GM18951 (cell line): Measurements from ENCODE around the gene TMED7.
"Not testable (repeated sequence)": the region's sequence is repeated elsewhere in the genome, so short reads cannot be mapped to it uniquely, and the experiment has no call there.

ENCODE experiments used
- POLR2A ChIP-seq: IDR thresholded peaks from 4 replicates; pipeline ENCODE4 v1.6.1; 2011; ENCODE audit warnings: mild to moderate bottlenecking; ENCODE audit not compliant: insufficient read length, insufficient read depth; ENCODE audit errors: extremely low read depth
- in situ Hi-C: fragments of 300-500 bp; cut with MboI; formaldehyde crosslinking; loops from one replicate; pipeline ENCODE4 v1.12.0; 2022; ENCODE audit warnings: low sequenced_read_pairs, mixed read lengths, inconsistent platforms; ENCODE audit not compliant: unreplicated experiment

TMED7 gene

GRCh38 chr5:115625579-115626444 lies at the start of gene TMED7:
Gene TMED7, minus strand, starts transcription at chr5:115626036. Its CDS starts 244 bp downstream, at chr5:115625792.
- TF ChIP-seq POLR2A = peak; percentile 81

GRCh38 chr5:115674782-115675181 lies 48.9 kb upstream of the TMED7 start:
- in situ Hi-C loops = not testable (repeated sequence)

More at GRCh38 chr5:115625579-115626444, at the start of gene TMED7:
- in situ Hi-C loops = loop anchor here (10.0 kb wide), 1 partner anchor 419 kb away; no protein-coding TSS in a partner anchor

GRCh38 chr5:115673596-115673995 lies 47.8 kb upstream of the TMED7 start:
- in situ Hi-C loops = no loop called here
- no peak for TF ChIP-seq POLR2A

- in situ Hi-C loops = no loop called here
- TF ChIP-seq POLR2A = no peak
Observed at GRCh38 chr5:115671939-115672338, 46.1 kb upstream of the TMED7 start.

- in situ Hi-C loops = no loop called here
- TF ChIP-seq POLR2A = no peak
Observed at GRCh38 chr5:115666023-115666422, 40.2 kb upstream of the TMED7 start.

- in situ Hi-C loops = no loop called here
- TF ChIP-seq POLR2A = no peak
Observed at GRCh38 chr5:115661563-115661962, 35.7 kb upstream of the TMED7 start.

- TF ChIP-seq POLR2A = no peak
- in situ Hi-C loops = no loop called here
Observed at GRCh38 chr5:115661101-115661500, 35.3 kb upstream of the TMED7 start.

- TF ChIP-seq POLR2A = no peak
- in situ Hi-C loops = no loop called here
Observed at GRCh38 chr5:115657881-115658233, 32.0 kb upstream of the TMED7 start.

GRCh38 chr5:115657125-115657880 lies 31.5 kb upstream of the TMED7 start:
- in situ Hi-C loops = no loop called here
- TF ChIP-seq POLR2A = no peak

GRCh38 chr5:115656404-115656803 lies 30.6 kb upstream of the TMED7 start:
- no peak for TF ChIP-seq POLR2A
- in situ Hi-C loops = no loop called here

GRCh38 chr5:115655994-115656393 lies 30.2 kb upstream of the TMED7 start:
- in situ Hi-C loops = no loop called here
- no peak for TF ChIP-seq POLR2A

GRCh38 chr5:115649541-115649940 lies 23.7 kb upstream of the TMED7 start:
- in situ Hi-C loops = no loop called here
- TF ChIP-seq POLR2A = no peak

GRCh38 chr5:115648056-115648455 lies 22.2 kb upstream of the TMED7 start:
- TF ChIP-seq POLR2A = no peak
- in situ Hi-C loops = no loop called here

GRCh38 chr5:115645386-115645785 lies 19.6 kb upstream of the TMED7 start:
- in situ Hi-C loops = not testable (repeated sequence)
